HepG2 (cell line): Measurements from ENCODE around the gene GGA2. TPM values are rescaled to one million over a fixed set of nuclear protein-coding genes. Genes with fewer than 3 reads are reported as not detected.
A peak's percentile ranks its signal among the peaks of the same experiment; 100 is the strongest.

Experiments used
- AHR ChIP-seq: IDR thresholded peaks from 2 replicates; pipeline ENCODE4 v1.6.1; 2018; ENCODE audit warnings: missing genetic modification reagents, missing compliant biosample characterization
- ELF1 ChIP-seq: sonication (generic); formaldehyde crosslinking; IDR thresholded peaks from 2 replicates; pipeline ENCODE4 v1.4.0; 2020; ENCODE audit warnings: missing genetic modification reagents
- MEIS2 ChIP-seq: sonication (generic); formaldehyde crosslinking; IDR thresholded peaks from 2 replicates; pipeline ENCODE4 v1.9.0; 2021; ENCODE audit warnings: mild to moderate bottlenecking, missing genetic modification reagents
- MTA1 ChIP-seq: sonication (generic); formaldehyde crosslinking; IDR thresholded peaks from 2 replicates; pipeline ENCODE4 v1.4.0; 2020; ENCODE audit warnings: missing genetic modification reagents, mild to moderate bottlenecking, borderline replicate concordance
- REXO4 ChIP-seq: sonication (generic); formaldehyde crosslinking; IDR thresholded peaks from 2 replicates; pipeline ENCODE4 v1.8.0; 2022; ENCODE audit warnings: missing genetic modification reagents, mild to moderate bottlenecking, borderline replicate concordance
- ZC3H13 ChIP-seq: sonication (generic); formaldehyde crosslinking; IDR thresholded peaks from 2 replicates; pipeline ENCODE4 v1.8.1; 2023; ENCODE audit warnings: mild to moderate bottlenecking, missing genetic modification reagents, moderate library complexity
- ZNF138 ChIP-seq: sonication (generic); formaldehyde crosslinking; IDR thresholded peaks from 2 replicates; pipeline ENCODE4 v1.5.0; 2020; ENCODE audit warnings: mild to moderate bottlenecking, low read depth, missing genetic modification reagents
- ZNF180 ChIP-seq: sonication (generic); formaldehyde crosslinking; IDR thresholded peaks from 2 replicates; pipeline ENCODE4 v1.4.0; 2020; ENCODE audit warnings: low read depth, missing genetic modification reagents, borderline replicate concordance
- ZNF569 ChIP-seq: sonication (generic); formaldehyde crosslinking; IDR thresholded peaks from 2 replicates; pipeline ENCODE4 v1.5.0; 2020; ENCODE audit warnings: mild to moderate bottlenecking, missing genetic modification reagents, moderate library complexity, borderline replicate concordance
- ZNF891 ChIP-seq: sonication (generic); formaldehyde crosslinking; IDR thresholded peaks from 2 replicates; pipeline ENCODE4 v1.5.0; 2020; ENCODE audit warnings: mild to moderate bottlenecking, missing genetic modification reagents
- polyA plus RNA-seq, 8 experiments: library from polyadenylated mRNA; depleted of rRNA in 3 of 8; stranded (reverse) in 7 of 8; unstranded in 1 of 8; fragments of >200 nt; fragmentation: Illumina TruSeq in 4 of 8; extraction: Trizol in 4 of 8; gene quantifications; 2 replicates each; pipeline versions ENCODE4 v1.2.1 to v1.2.3, GENCODE V29; 2011 to 2016; ENCODE audit warnings: low read depth in 4 of 8, missing spikeins in 1 of 8, mixed read lengths in 1 of 8; ENCODE audit not compliant: insufficient read depth in 1 of 8
- total RNA-seq, 5 experiments: library from RNA; depleted of rRNA; stranded (reverse); fragments of >200 nt; fragmentation: Illumina TruSeq; extraction: Trizol; gene quantifications; 2 replicates each; pipeline ENCODE4 v1.2.3, GENCODE V29; 2016; ENCODE audit warnings: low read depth in 1 of 5
- TF ChIP-seq, protein P1 (sequence below): IDR thresholded peaks from 2 replicates; pipeline ENCODE4 v1.6.1; 2012; ENCODE audit warnings: low read length, improper control_type of control experiment
- TF ChIP-seq, protein P2 (sequence below): sonication (generic); formaldehyde crosslinking; IDR thresholded peaks from 2 replicates; pipeline ENCODE4 v1.8.1; 2023; ENCODE audit warnings: mild to moderate bottlenecking, missing genetic modification reagents
- TF ChIP-seq, protein P3 (sequence below): sonication (generic); formaldehyde crosslinking; IDR thresholded peaks from 2 replicates; pipeline ENCODE4 v1.4.0; 2020; ENCODE audit warnings: missing genetic modification reagents
- TF ChIP-seq, protein P4 (sequence below): IDR thresholded peaks from 2 replicates; pipeline ENCODE4 v1.6.1; 2012; ENCODE audit warnings: inconsistent platforms
- TF ChIP-seq, protein P5 (sequence below): IDR thresholded peaks from 2 replicates; pipeline ENCODE4 v1.6.1; 2018; ENCODE audit warnings: missing genetic modification reagents, mild to moderate bottlenecking, missing compliant biosample characterization

Gene GGA2
- total and polyA plus RNA-seq, 2 of the 13 experiments (the other 11 are each of a cell fraction or from before 2014, with no cell fraction given) = 51.5 to 69.8 TPM

DNA sequence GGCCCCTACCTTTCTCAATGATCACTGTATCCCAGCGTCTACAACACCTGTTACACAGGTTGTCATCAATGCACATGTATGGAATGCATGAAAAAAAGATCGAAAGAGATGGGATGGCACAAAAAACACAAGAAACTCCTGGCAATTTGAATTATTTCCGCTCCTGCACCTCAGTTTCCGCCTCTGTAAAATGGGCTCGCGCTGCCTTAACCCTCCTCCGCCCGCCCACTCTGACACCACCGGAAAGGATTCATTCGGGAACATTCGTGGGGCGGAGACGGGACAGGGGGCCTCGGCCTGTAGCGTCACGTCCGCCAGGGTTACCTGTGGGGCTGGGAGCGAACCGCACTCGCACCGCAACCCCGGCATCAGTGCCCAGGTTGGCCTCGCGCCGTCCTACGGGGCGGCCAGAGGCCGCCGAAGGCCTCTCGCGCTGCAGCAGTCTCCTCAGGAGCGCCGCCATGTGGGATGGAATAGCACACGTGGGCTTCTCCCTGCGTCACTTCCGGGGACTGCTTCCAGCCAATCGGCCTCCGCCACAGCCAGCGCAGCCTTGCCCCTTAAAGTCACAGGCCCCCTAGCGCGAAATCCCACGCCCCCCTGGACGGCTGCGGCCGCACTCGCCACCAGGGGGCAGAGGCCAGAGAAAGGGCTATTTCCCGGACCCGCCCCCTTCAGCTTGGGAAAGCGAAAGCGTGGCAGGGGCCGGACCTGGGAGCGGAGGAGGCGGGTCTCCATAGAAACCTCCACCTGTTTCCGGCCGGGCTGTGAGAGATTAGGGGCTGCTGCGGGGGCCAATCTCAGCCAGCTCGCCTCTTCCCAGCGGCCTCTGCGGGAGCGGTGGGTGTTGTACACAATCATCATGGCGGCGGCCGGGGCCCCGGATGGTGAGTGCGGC, 46.8 kb upstream of the GGA2 start, which contains the start of the genes EARS2 and UBFD1 (continued):
- TF ChIP-seq ZNF891 = peak; percentile 82
- TF ChIP-seq MTA1 (CRISPR knock-in tag) = peak; percentile 11; the same call in 1 of the 2 replicates
- TF ChIP-seq AHR (CRISPR knock-in tag) = peak; percentile 97
- TF ChIP-seq, protein P1, sequence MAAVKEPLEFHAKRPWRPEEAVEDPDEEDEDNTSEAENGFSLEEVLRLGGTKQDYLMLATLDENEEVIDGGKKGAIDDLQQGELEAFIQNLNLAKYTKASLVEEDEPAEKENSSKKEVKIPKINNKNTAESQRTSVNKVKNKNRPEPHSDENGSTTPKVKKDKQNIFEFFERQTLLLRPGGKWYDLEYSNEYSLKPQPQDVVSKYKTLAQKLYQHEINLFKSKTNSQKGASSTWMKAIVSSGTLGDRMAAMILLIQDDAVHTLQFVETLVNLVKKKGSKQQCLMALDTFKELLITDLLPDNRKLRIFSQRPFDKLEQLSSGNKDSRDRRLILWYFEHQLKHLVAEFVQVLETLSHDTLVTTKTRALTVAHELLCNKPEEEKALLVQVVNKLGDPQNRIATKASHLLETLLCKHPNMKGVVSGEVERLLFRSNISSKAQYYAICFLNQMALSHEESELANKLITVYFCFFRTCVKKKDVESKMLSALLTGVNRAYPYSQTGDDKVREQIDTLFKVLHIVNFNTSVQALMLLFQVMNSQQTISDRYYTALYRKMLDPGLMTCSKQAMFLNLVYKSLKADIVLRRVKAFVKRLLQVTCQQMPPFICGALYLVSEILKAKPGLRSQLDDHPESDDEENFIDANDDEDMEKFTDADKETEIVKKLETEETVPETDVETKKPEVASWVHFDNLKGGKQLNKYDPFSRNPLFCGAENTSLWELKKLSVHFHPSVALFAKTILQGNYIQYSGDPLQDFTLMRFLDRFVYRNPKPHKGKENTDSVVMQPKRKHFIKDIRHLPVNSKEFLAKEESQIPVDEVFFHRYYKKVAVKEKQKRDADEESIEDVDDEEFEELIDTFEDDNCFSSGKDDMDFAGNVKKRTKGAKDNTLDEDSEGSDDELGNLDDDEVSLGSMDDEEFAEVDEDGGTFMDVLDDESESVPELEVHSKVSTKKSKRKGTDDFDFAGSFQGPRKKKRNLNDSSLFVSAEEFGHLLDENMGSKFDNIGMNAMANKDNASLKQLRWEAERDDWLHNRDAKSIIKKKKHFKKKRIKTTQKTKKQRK = no peak
- TF ChIP-seq, protein P2, sequence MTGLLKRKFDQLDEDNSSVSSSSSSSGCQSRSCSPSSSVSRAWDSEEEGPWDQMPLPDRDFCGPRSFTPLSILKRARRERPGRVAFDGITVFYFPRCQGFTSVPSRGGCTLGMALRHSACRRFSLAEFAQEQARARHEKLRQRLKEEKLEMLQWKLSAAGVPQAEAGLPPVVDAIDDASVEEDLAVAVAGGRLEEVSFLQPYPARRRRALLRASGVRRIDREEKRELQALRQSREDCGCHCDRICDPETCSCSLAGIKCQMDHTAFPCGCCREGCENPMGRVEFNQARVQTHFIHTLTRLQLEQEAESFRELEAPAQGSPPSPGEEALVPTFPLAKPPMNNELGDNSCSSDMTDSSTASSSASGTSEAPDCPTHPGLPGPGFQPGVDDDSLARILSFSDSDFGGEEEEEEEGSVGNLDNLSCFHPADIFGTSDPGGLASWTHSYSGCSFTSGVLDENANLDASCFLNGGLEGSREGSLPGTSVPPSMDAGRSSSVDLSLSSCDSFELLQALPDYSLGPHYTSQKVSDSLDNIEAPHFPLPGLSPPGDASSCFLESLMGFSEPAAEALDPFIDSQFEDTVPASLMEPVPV (CRISPR knock-in tag) = peak; percentile 77
- TF ChIP-seq ZC3H13 (CRISPR knock-in tag) = peak; percentile 84; the same call in 1 of the 2 replicates
- TF ChIP-seq, protein P3, sequence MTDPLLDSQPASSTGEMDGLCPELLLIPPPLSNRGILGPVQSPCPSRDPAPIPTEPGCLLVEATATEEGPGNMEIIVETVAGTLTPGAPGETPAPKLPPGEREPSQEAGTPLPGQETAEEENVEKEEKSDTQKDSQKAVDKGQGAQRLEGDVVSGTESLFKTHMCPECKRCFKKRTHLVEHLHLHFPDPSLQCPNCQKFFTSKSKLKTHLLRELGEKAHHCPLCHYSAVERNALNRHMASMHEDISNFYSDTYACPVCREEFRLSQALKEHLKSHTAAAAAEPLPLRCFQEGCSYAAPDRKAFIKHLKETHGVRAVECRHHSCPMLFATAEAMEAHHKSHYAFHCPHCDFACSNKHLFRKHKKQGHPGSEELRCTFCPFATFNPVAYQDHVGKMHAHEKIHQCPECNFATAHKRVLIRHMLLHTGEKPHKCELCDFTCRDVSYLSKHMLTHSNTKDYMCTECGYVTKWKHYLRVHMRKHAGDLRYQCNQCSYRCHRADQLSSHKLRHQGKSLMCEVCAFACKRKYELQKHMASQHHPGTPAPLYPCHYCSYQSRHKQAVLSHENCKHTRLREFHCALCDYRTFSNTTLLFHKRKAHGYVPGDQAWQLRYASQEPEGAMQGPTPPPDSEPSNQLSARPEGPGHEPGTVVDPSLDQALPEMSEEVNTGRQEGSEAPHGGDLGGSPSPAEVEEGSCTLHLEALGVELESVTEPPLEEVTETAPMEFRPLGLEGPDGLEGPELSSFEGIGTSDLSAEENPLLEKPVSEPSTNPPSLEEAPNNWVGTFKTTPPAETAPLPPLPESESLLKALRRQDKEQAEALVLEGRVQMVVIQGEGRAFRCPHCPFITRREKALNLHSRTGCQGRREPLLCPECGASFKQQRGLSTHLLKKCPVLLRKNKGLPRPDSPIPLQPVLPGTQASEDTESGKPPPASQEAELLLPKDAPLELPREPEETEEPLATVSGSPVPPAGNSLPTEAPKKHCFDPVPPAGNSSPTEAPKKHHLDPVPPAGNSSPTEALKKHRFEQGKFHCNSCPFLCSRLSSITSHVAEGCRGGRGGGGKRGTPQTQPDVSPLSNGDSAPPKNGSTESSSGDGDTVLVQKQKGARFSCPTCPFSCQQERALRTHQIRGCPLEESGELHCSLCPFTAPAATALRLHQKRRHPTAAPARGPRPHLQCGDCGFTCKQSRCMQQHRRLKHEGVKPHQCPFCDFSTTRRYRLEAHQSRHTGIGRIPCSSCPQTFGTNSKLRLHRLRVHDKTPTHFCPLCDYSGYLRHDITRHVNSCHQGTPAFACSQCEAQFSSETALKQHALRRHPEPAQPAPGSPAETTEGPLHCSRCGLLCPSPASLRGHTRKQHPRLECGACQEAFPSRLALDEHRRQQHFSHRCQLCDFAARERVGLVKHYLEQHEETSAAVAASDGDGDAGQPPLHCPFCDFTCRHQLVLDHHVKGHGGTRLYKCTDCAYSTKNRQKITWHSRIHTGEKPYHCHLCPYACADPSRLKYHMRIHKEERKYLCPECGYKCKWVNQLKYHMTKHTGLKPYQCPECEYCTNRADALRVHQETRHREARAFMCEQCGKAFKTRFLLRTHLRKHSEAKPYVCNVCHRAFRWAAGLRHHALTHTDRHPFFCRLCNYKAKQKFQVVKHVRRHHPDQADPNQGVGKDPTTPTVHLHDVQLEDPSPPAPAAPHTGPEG (CRISPR knock-in tag) = peak; percentile 78
- no peak; the same call in 1 of the 2 replicates for TF ChIP-seq ZNF138 (CRISPR knock-in tag)
- peak; percentile 95; the same call in 1 of the 2 replicates for TF ChIP-seq ZNF569 (CRISPR knock-in tag)
- no peak; the same call in 1 of the 2 replicates for TF ChIP-seq MEIS2 (CRISPR knock-in tag)
- no peak for TF ChIP-seq ZNF180 (CRISPR knock-in tag)
- TF ChIP-seq REXO4 (CRISPR knock-in tag) = no peak
- TF ChIP-seq ELF1 (CRISPR knock-in tag) = peak; percentile 92
- TF ChIP-seq, protein P4, sequence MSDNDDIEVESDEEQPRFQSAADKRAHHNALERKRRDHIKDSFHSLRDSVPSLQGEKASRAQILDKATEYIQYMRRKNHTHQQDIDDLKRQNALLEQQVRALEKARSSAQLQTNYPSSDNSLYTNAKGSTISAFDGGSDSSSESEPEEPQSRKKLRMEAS = peak; percentile 100
- TF ChIP-seq, protein P5, sequence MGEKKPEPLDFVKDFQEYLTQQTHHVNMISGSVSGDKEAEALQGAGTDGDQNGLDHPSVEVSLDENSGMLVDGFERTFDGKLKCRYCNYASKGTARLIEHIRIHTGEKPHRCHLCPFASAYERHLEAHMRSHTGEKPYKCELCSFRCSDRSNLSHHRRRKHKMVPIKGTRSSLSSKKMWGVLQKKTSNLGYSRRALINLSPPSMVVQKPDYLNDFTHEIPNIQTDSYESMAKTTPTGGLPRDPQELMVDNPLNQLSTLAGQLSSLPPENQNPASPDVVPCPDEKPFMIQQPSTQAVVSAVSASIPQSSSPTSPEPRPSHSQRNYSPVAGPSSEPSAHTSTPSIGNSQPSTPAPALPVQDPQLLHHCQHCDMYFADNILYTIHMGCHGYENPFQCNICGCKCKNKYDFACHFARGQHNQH (CRISPR knock-in tag) = peak; percentile 100
